ENCODE data around the gene LONP1.

DNA sequence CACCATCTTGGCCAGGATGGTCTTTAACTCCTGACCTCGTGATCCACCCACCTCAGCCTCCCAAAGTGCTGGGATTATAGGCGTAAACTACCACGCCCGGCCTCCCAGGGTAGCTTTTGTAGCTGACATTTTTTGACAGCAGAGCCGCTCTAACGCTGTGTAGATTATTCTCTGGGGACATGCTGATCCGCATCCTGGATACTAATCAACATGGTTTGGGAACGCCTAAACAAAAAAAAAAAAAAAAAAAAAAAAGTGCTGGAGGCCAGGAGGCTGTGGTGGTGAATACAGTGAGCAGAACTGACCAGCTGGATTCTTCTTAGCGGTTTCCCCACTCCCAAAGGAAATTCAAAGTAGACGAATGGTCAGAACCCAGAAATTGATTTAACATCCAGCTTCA is 5.1 kb downstream of the LONP1 start:
- TF ChIP-seq, protein P1, sequence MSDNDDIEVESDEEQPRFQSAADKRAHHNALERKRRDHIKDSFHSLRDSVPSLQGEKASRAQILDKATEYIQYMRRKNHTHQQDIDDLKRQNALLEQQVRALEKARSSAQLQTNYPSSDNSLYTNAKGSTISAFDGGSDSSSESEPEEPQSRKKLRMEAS (IDR thresholded peaks at IDR 0.05): no peak
- TF ChIP-seq, protein P2, sequence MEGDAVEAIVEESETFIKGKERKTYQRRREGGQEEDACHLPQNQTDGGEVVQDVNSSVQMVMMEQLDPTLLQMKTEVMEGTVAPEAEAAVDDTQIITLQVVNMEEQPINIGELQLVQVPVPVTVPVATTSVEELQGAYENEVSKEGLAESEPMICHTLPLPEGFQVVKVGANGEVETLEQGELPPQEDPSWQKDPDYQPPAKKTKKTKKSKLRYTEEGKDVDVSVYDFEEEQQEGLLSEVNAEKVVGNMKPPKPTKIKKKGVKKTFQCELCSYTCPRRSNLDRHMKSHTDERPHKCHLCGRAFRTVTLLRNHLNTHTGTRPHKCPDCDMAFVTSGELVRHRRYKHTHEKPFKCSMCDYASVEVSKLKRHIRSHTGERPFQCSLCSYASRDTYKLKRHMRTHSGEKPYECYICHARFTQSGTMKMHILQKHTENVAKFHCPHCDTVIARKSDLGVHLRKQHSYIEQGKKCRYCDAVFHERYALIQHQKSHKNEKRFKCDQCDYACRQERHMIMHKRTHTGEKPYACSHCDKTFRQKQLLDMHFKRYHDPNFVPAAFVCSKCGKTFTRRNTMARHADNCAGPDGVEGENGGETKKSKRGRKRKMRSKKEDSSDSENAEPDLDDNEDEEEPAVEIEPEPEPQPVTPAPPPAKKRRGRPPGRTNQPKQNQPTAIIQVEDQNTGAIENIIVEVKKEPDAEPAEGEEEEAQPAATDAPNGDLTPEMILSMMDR (IDR thresholded peaks at IDR 0.05; ENCODE audit: control extremely low read depth in 1 of 3, insufficient read depth in 1 of 3, low read depth in 1 of 3, low read length in 3 of 3): no peak
- TF ChIP-seq, protein P3, sequence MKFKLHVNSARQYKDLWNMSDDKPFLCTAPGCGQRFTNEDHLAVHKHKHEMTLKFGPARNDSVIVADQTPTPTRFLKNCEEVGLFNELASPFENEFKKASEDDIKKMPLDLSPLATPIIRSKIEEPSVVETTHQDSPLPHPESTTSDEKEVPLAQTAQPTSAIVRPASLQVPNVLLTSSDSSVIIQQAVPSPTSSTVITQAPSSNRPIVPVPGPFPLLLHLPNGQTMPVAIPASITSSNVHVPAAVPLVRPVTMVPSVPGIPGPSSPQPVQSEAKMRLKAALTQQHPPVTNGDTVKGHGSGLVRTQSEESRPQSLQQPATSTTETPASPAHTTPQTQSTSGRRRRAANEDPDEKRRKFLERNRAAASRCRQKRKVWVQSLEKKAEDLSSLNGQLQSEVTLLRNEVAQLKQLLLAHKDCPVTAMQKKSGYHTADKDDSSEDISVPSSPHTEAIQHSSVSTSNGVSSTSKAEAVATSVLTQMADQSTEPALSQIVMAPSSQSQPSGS (IDR thresholded peaks at IDR 0.05; ENCODE audit: low read length): no peak
- TF ChIP-seq EP300 (IDR thresholded peaks at IDR 0.05; ENCODE audit: borderline replicate concordance in 1 of 2, low read depth in 2 of 2, low read length in 2 of 2) (no peak), POLR2A (IDR thresholded peaks at IDR 0.05; ENCODE audit: control extremely low read depth in 1 of 2, low read depth in 2 of 2, low read length in 2 of 2) (no peak), POLR2AphosphoS5 (IDR thresholded peaks at IDR 0.05; ENCODE audit: low read depth, low read length) (no peak), BRCA1 (IDR thresholded peaks at IDR 0.05; ENCODE audit: low read depth, low read length) (no peak), SIRT6 (IDR thresholded peaks at IDR 0.05; ENCODE audit: low read length) (no peak), TAF1 (IDR thresholded peaks at IDR 0.05; ENCODE audit: low read depth, low read length) (no peak), EZH2 (IDR thresholded peaks at IDR 0.05; ENCODE audit: low read depth, low read length, severe bottlenecking) (no peak), GTF2F1 (IDR thresholded peaks at IDR 0.05; ENCODE audit: borderline replicate concordance, low read depth, low read length) (no peak)
- TF ChIP-seq, protein P4, sequence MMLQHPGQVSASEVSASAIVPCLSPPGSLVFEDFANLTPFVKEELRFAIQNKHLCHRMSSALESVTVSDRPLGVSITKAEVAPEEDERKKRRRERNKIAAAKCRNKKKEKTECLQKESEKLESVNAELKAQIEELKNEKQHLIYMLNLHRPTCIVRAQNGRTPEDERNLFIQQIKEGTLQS (IDR thresholded peaks at IDR 0.05; ENCODE audit: insufficient read depth, low read depth, low read length): no peak
- TF ChIP-seq, protein P5, sequence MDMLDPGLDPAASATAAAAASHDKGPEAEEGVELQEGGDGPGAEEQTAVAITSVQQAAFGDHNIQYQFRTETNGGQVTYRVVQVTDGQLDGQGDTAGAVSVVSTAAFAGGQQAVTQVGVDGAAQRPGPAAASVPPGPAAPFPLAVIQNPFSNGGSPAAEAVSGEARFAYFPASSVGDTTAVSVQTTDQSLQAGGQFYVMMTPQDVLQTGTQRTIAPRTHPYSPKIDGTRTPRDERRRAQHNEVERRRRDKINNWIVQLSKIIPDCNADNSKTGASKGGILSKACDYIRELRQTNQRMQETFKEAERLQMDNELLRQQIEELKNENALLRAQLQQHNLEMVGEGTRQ (IDR thresholded peaks at IDR 0.05; ENCODE audit: low read length): no peak

Measured in H1 (cell line).